ENCODE results near the gene GSE1. TPM values are rescaled to one million over a fixed set of nuclear protein-coding genes. Genes with fewer than 3 reads are reported as not detected.

GSE1 gene
- total and polyA plus RNA-seq, 3 donors from 2014 or later, result 49.9 to 212 (median 188) TPM

DNA sequence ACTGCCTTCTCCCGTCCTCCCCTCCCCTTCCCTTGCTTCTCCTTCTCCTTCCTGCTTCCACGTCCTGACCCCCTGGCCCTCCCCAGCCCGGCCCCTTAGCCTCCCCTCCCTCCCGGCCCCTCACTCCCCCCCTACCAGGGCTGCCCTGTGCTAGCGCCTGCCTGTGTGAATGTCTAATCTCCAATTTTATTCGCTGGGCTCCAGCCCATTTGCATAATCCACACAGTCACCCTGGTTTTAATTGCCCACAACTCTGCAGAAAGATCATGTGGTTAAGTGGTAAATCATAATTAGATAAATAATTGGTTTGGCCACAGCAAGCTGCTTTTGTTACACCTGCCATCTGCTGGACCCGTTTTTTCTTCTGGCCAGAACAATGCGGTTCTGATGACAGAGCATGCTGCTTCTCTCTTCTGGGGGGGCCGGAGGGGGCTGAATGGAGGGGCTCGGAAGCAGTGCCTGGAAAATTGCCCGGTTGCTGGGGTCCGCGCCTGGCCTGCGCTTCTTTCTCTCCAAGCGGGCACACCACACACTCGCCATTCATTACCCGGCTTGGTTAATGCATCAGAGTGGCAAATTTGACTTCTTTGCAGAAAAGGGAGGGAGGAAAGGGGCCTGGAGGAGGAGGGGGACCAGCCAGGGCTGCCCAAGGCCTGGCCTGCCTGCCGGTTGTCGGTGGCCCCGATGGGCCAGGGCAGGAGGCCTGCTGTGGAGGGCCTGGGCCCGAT is 19.5 kb upstream of the GSE1 start:
- Histone ChIP-seq H3K4me3 (no peak overlapping the region), H3K27ac (no peak overlapping the region), H3K9me3 (no peaks in the 10 kb centered on the region), H3K27me3 (no peaks in the 10 kb centered on the region), H3K36me3 (ENCODE audit: low read depth, missing control alignments) (no peaks in the 10 kb centered on the region), H3K4me1 (no peaks in the 10 kb centered on the region)
- no peak for DNase-seq
- 68 to 79% methylated on average over 16 to 21 of the region's 21 CpGs for WGBS, 2 donors
- TF ChIP-seq, protein P1, sequence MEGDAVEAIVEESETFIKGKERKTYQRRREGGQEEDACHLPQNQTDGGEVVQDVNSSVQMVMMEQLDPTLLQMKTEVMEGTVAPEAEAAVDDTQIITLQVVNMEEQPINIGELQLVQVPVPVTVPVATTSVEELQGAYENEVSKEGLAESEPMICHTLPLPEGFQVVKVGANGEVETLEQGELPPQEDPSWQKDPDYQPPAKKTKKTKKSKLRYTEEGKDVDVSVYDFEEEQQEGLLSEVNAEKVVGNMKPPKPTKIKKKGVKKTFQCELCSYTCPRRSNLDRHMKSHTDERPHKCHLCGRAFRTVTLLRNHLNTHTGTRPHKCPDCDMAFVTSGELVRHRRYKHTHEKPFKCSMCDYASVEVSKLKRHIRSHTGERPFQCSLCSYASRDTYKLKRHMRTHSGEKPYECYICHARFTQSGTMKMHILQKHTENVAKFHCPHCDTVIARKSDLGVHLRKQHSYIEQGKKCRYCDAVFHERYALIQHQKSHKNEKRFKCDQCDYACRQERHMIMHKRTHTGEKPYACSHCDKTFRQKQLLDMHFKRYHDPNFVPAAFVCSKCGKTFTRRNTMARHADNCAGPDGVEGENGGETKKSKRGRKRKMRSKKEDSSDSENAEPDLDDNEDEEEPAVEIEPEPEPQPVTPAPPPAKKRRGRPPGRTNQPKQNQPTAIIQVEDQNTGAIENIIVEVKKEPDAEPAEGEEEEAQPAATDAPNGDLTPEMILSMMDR (IDR thresholded peaks at IDR 0.05), result no peak
- TF ChIP-seq POLR2A (IDR thresholded peaks at IDR 0.05), result no peak
- intact Hi-C loops (cut with DNase I; ENCODE audit: low total_unique reads), result no loop called here

DNA sequence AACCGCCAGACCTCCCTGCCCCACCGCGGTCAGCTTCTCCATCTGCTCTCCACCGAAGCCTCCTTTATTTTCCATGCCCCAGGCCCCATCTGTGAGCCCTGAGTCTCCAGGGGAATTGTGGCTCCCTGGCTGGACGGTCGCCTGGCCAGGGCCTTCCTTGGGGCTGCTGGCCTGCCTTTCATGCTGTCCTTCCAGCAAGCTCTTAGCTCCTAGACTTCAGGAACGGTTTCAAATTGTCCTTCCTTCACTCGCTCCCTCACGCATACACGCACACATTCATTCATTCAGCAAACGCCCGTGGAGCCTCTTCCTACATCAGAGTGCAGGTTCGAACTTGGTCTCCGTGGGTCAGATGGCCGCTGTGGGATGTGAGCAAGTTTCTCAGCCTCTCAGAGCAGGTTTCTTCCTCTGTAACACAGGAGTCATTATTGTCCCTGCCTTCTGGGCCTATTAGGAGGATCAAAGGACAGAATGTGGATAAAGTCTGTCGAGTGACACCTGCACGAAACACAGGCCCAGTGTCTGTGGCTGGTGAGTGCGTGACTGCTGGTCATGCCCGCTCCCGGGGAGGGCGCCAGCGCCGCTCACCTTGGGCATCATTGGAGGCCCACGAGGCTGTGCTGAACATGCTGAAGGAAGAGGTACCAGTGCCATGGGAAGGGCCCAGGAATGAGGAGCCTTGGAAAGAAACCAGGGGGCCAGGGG is 18.7 kb upstream of the GSE1 start:
- DNase-seq, result no peak
- 87 to 88% methylated on average over 20 to 24 of the region's 24 CpGs for WGBS, 2 donors
- no peak for TF ChIP-seq POLR2A (IDR thresholded peaks at IDR 0.05)
- Histone ChIP-seq H3K4me3 (no peak overlapping the region), H3K9me3 (no peaks in the 10 kb centered on the region), H3K27ac (no peak overlapping the region), H3K36me3 (ENCODE audit: low read depth, missing control alignments) (no peaks in the 10 kb centered on the region), H3K27me3 (no peaks in the 10 kb centered on the region), H3K4me1 (no peaks in the 10 kb centered on the region)
- intact Hi-C loops (cut with DNase I; ENCODE audit: low total_unique reads), result no loop called here

DNA sequence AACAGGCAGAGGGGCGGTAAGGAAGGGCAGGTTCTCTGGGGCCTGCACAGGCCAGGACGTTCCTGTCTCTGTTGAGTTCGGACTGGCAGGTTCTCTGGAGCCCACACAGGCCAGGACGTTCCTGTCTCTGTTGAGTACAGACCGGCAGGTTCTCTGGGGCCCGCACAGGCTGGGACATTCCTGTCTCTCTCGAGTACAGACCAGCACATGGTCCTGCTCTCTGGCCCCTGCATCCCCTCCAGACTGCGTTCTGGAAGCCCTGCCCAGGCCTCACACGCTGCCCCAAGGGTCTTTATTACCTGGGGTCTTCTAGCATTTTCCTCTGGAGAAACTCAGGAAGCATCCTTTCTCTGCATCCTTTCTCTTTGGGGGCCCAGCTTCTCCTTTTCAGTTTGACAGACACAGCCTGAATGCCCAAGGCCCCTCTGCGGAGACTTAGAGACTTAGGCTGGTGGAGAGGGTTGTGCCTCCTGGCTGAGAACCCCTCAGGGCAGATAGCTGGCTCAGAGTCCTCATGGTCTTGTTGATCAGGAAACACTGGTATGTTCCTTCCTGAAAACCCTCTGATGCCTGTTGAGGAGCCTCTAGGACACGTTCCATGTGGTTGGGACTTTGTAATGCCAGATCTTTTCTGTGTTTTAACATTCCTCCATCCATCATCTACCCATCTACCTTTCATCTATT is 18.0 kb upstream of the GSE1 start:
- TF ChIP-seq POLR2A (IDR thresholded peaks at IDR 0.05), result no peak
- TF ChIP-seq, protein P1 (IDR thresholded peaks at IDR 0.05), result no peak
- H3K9me3 ChIP-seq, result no peaks in the 10 kb centered on the region
- intact Hi-C loops (cut with DNase I; ENCODE audit: low total_unique reads), result no loop called here
- no peak for DNase-seq
- H3K27me3 ChIP-seq, result no peaks in the 10 kb centered on the region
- 82 to 87% methylated on average over 9 to 11 of the region's 11 CpGs for WGBS, 2 donors
- H3K36me3 ChIP-seq (ENCODE audit: low read depth, missing control alignments), result no peaks in the 10 kb centered on the region
- H3K27ac ChIP-seq, result no peak overlapping the region
- no peaks in the 10 kb centered on the region for H3K4me1 ChIP-seq
- H3K4me3 ChIP-seq, result no peak overlapping the region

DNA sequence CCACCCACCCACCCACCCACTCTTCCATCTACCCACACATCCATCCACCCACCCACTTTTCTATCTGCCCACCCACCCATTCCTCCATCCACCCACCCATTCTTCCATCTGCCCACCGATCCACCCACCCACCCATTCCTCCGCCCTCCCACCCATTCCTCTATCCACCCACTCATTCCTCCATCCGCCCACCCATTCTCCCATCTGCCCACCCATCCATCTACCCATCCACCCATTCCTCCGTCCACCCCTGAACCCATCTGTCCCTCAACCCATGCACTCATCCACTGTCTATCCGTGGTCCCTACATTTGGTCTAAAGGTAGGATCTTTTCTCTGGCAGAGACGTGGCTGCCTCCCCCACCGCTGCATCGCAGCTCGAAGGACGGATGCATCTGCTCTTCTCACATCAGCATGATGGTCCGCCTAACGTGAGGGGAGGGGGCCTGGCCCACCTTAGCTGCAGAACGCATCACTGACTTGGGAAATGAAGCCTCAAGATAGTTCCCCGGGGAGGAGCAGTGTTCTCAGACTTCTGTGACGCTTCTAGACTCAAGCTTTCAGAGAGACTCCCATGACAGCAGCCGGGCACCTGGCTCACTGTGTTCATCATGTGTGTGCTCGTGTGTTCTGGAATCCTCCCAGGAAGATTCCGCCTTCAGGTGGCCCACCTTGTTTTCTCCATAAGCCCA is 17.2 kb upstream of the GSE1 start:
- H3K27ac ChIP-seq, result no peak overlapping the region
- DNase-seq, result no peak
- intact Hi-C loops (cut with DNase I; ENCODE audit: low total_unique reads), result no loop called here
- peaks cover 3% of the 10 kb centered on the region for H3K4me1 ChIP-seq
- no peak overlapping the region for H3K4me3 ChIP-seq
- H3K27me3 ChIP-seq, result no peaks in the 10 kb centered on the region
- no peaks in the 10 kb centered on the region for H3K36me3 ChIP-seq (ENCODE audit: low read depth, missing control alignments)
- no peaks in the 10 kb centered on the region for H3K9me3 ChIP-seq
- no peak for TF ChIP-seq POLR2A (IDR thresholded peaks at IDR 0.05)
- TF ChIP-seq, protein P1 (IDR thresholded peaks at IDR 0.05), result no peak
- 91 to 94% methylated on average over 18 of the region's 18 CpGs for WGBS, 2 donors

DNA sequence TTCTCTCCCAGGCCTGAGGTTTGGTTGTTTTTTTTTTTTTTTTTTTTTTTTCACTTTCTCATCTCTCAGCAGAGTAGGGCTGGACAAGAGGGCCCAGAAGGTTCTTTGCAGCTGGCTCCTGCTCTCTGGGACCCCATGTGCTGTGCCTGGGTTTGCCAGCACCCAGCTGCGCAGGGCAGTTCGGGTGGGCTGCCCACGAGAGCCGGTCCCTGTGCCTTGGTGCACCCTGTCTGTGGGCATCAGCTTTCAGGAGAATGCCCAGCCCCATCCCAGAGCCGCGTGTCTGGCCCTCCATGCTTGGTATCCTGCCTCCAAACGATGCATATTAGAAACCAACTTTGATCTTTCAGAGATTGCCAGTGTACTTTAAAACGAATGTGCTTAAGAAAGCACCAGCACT is 15.0 kb upstream of the GSE1 start:
- TF ChIP-seq, protein P1 (IDR thresholded peaks at IDR 0.05), result no peak
- no peak for TF ChIP-seq POLR2A (IDR thresholded peaks at IDR 0.05)
- DNase-seq, result no peak
- H3K27ac ChIP-seq, result no peak overlapping the region
- H3K4me3 ChIP-seq, result no peak overlapping the region
- H3K27me3 ChIP-seq, result no peaks in the 10 kb centered on the region
- intact Hi-C loops (cut with DNase I; ENCODE audit: low total_unique reads), result no loop called here
- WGBS, 2 donors, result 87 to 89% methylated on average over 8 of the region's 8 CpGs
- peaks cover 24% of the 10 kb centered on the region for H3K4me1 ChIP-seq
- no peaks in the 10 kb centered on the region for H3K36me3 ChIP-seq (ENCODE audit: low read depth, missing control alignments)
- no peaks in the 10 kb centered on the region for H3K9me3 ChIP-seq

Data from testis (tissue), 3 donors.